ENCODE data around the gene UGT2B28.

- TF ChIP-seq, protein P1, sequence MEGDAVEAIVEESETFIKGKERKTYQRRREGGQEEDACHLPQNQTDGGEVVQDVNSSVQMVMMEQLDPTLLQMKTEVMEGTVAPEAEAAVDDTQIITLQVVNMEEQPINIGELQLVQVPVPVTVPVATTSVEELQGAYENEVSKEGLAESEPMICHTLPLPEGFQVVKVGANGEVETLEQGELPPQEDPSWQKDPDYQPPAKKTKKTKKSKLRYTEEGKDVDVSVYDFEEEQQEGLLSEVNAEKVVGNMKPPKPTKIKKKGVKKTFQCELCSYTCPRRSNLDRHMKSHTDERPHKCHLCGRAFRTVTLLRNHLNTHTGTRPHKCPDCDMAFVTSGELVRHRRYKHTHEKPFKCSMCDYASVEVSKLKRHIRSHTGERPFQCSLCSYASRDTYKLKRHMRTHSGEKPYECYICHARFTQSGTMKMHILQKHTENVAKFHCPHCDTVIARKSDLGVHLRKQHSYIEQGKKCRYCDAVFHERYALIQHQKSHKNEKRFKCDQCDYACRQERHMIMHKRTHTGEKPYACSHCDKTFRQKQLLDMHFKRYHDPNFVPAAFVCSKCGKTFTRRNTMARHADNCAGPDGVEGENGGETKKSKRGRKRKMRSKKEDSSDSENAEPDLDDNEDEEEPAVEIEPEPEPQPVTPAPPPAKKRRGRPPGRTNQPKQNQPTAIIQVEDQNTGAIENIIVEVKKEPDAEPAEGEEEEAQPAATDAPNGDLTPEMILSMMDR (IDR thresholded peaks at IDR 0.05; ENCODE audit: low read depth, low read length, missing input control) = no peak
- TF ChIP-seq GABPA (IDR thresholded peaks at IDR 0.05 in 1 of 2, conservative IDR thresholded peaks at IDR 0.05 in 1 of 2) (no peak), TAF1 (conservative IDR thresholded peaks at IDR 0.05) (no peak), YY1 (IDR thresholded peaks at IDR 0.05) (no peak), RAD21 (IDR thresholded peaks at IDR 0.05) (no peak), NR2F2 (IDR thresholded peaks at IDR 0.05) (no peak), JUND (IDR thresholded peaks at IDR 0.05) (no peak), SP1 (IDR thresholded peaks at IDR 0.05) (no peak), ATF3 (IDR thresholded peaks at IDR 0.05) (no peak), ZBTB33 (IDR thresholded peaks at IDR 0.05) (no peak), EGR1 (IDR thresholded peaks at IDR 0.05; ENCODE audit: low read depth in 2 of 2) (no peak)
- TF ChIP-seq, protein P2, sequence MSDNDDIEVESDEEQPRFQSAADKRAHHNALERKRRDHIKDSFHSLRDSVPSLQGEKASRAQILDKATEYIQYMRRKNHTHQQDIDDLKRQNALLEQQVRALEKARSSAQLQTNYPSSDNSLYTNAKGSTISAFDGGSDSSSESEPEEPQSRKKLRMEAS (IDR thresholded peaks at IDR 0.05) = no peak
- TF ChIP-seq, protein P3, sequence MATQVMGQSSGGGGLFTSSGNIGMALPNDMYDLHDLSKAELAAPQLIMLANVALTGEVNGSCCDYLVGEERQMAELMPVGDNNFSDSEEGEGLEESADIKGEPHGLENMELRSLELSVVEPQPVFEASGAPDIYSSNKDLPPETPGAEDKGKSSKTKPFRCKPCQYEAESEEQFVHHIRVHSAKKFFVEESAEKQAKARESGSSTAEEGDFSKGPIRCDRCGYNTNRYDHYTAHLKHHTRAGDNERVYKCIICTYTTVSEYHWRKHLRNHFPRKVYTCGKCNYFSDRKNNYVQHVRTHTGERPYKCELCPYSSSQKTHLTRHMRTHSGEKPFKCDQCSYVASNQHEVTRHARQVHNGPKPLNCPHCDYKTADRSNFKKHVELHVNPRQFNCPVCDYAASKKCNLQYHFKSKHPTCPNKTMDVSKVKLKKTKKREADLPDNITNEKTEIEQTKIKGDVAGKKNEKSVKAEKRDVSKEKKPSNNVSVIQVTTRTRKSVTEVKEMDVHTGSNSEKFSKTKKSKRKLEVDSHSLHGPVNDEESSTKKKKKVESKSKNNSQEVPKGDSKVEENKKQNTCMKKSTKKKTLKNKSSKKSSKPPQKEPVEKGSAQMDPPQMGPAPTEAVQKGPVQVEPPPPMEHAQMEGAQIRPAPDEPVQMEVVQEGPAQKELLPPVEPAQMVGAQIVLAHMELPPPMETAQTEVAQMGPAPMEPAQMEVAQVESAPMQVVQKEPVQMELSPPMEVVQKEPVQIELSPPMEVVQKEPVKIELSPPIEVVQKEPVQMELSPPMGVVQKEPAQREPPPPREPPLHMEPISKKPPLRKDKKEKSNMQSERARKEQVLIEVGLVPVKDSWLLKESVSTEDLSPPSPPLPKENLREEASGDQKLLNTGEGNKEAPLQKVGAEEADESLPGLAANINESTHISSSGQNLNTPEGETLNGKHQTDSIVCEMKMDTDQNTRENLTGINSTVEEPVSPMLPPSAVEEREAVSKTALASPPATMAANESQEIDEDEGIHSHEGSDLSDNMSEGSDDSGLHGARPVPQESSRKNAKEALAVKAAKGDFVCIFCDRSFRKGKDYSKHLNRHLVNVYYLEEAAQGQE (IDR thresholded peaks at IDR 0.05) = no peak
Measured at GRCh38 chr4:69322055-69322454, 41.8 kb downstream of the UGT2B28 start.

Data from liver (tissue), 3 donors.